DND-41 (cell line): ENCODE measurements around the gene DNMT1.

Experiments
- EZH2 ChIP-seq: IDR thresholded peaks from 3 replicates; pipeline ENCODE4 v1.6.1; 2012; ENCODE audit warnings: borderline replicate concordance, low read depth, mild to moderate bottlenecking, moderate library complexity, low read length, inconsistent platforms; ENCODE audit not compliant: severe bottlenecking
- TF ChIP-seq, protein P1 (sequence below): IDR thresholded peaks from 2 replicates; pipeline ENCODE4 v1.5.1; 2012; ENCODE audit warnings: borderline replicate concordance, low read length, moderate library complexity, mild to moderate bottlenecking; ENCODE audit not compliant: poor library complexity, severe bottlenecking; ENCODE audit errors: extremely low read depth

DNA sequence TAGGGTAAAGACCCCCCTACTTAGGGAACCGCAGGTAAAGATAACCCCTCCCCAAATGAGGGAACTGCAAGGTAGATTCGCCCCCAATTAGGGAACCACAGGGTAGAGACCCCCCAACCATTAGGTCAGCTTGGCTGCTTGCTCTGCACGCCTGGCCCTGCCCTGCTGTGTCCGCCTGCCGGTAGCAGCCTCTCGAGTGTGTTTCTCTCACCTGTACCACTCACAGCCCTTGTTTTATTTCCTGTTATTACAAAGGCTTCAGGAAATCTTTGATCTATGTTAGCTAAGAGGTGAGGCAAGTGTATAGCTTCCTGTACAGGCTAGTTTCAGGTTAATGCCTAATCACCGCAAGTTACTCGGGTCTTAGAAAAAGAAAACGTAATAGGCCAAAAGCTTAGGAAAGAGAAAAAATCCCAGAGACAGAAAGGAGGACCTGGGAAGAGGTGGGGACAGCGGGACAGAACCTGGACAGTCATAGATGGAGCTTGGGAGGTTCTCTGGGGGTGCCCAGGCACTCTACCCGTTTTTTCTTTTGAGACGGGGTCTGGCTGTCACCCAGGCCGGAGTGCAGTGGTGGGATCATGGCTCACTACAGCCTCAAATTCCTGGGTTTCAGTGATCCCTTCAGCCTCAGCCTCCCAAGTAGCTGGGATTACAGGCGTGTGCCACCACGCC, 51.9 kb downstream of the DNMT1 start:
- TF ChIP-seq, protein P1, sequence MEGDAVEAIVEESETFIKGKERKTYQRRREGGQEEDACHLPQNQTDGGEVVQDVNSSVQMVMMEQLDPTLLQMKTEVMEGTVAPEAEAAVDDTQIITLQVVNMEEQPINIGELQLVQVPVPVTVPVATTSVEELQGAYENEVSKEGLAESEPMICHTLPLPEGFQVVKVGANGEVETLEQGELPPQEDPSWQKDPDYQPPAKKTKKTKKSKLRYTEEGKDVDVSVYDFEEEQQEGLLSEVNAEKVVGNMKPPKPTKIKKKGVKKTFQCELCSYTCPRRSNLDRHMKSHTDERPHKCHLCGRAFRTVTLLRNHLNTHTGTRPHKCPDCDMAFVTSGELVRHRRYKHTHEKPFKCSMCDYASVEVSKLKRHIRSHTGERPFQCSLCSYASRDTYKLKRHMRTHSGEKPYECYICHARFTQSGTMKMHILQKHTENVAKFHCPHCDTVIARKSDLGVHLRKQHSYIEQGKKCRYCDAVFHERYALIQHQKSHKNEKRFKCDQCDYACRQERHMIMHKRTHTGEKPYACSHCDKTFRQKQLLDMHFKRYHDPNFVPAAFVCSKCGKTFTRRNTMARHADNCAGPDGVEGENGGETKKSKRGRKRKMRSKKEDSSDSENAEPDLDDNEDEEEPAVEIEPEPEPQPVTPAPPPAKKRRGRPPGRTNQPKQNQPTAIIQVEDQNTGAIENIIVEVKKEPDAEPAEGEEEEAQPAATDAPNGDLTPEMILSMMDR = no peak
- TF ChIP-seq EZH2 = no peak
